Colon (tissue), 2 donors: Measurements from ENCODE around the gene SNRNP48.

ENCODE experiments used
- FAIRE-seq: peaks from 2 replicates; lab custom pipeline; 2012; peaks lifted over from hg19 to GRCh38; lab: Jason Lieb, UNC
- donor health status: control.
- donor health status: control.

Gene SNRNP48

DNA sequence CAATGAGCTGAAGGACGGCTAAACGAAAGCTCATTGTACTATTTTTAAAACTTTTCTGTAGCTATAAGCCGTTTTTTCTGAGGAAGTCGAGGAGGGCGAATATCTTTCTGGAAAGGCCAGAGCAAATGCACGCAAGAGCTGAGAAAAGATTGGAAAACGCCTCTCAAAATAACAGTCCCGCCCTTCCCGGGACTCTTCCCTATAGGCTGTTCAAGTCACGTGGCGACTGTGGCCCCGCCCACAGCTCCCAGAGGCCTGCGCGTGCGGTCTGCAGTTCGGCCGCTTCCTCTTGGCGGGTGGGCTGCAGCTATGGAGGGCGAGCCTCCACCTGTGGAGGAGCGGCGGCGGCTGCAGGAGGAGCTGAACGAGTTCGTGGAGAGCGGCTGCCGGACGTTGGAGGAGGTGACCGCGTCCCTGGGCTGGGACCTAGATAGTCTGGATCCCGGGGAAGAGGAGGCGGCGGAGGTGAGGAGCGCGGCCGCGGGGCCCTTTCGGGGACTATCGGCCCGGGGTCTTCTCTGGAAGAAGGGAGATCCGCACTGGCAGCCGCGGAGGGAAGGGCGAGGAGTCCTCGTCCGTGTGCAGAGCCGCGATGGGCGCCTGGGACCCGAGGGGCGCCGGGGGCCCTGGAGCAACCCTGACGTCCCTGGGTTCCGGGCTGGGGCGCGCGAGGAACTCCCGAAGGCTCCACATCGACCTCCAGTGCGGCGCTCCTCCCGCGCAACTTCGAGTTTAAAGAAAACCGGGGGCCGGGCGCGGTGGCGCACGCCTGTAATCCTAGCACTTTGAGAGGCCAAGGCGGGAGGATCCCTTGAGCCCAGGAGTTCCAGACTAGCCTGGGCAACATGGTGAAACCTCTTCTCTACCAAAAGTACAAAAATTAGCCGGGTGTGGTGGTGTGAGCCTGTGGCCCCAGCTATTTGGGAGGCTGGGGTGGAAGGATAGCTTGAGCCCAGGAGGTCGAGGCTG is at the start of gene SNRNP48:
Gene SNRNP48 (plus strand): TSS at position 250 of the 969 bp plus-strand sequence. CDS start 60 bp downstream, at position 310.
- FAIRE-seq, result peak; percentile 33

DNA sequence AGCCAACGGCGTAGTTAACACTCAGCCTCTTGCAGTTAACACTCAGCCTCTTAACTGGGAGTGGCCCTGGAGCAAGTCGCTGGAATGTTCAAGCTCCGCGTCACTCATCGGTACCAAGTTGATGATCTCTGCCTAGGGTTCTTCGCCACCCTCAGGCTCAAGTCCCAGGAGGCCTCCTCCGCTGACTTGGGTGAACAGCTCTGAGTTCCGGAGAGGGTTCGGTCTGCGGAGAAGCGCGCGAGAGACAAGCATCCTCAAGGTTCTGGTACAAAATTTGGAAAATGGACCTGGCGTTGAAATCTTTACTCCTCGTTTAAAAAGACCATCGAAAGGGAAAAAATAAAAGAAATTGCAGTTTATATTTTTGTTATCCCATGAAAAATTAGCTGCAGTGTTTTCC is 49.4 kb upstream of the SNRNP48 start:
- FAIRE-seq, result no peak

DNA sequence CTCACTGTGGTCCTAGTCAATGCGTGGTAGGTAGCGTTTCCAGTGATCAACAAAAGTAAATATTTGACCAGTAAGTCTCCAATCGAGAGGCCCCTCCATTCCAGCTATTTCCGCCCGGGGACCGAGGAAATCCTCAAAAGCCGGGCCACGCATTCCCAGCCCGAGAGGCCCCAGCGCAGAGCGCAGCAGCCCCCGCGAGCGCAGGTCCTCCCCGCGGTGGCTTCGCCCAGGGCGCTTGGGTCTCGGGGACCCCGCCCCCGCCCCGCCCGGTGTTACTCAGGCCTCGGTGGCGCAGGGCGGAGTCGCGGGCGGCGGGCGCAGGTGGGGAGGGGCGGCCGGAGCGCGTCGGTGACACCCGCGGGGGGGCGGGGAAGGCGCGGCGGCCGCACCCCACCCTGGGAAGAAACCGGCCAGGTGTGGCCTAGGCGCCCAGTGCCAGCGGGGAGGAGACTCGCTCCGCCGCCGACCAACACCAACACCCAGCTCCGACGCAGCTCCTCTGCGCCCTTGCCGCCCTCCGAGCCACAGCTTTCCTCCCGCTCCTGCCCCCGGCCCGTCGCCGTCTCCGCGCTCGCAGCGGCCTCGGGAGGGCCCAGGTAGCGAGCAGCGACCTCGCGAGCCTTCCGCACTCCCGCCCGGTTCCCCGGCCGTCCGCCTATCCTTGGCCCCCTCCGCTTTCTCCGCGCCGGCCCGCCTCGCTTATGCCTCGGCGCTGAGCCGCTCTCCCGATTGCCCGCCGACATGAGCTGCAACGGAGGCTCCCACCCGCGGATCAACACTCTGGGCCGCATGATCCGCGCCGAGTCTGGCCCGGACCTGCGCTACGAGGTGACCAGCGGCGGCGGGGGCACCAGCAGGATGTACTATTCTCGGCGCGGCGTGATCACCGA is 48.6 kb upstream of the SNRNP48 start, which contains the start of gene DSP:
Gene DSP (plus strand): TSS at position 497 of the 890 bp plus-strand sequence. CDS start 245 bp downstream, at position 742.
- no peak for FAIRE-seq

- FAIRE-seq, result no peak
These were observed 47.7 kb upstream of the SNRNP48 start for GRCh38 chr6:7542065-7542873.

- no peak for FAIRE-seq
These were observed 46.9 kb upstream of the SNRNP48 start for GRCh38 chr6:7542874-7543624.

GRCh38 chr6:7543789-7544424 is 46.1 kb upstream of the SNRNP48 start:
- FAIRE-seq, result no peak

GRCh38 chr6:7544597-7544996 is 45.4 kb upstream of the SNRNP48 start:
- FAIRE-seq, result no peak

- no peak for FAIRE-seq
These were observed 44.5 kb upstream of the SNRNP48 start for GRCh38 chr6:7545316-7546019.

GRCh38 chr6:7546020-7546369 is 44.0 kb upstream of the SNRNP48 start:
- FAIRE-seq, result no peak

GRCh38 chr6:7546383-7546782 is 43.6 kb upstream of the SNRNP48 start:
- no peak for FAIRE-seq

GRCh38 chr6:7546896-7547295 is 43.1 kb upstream of the SNRNP48 start:
- no peak for FAIRE-seq

DNA sequence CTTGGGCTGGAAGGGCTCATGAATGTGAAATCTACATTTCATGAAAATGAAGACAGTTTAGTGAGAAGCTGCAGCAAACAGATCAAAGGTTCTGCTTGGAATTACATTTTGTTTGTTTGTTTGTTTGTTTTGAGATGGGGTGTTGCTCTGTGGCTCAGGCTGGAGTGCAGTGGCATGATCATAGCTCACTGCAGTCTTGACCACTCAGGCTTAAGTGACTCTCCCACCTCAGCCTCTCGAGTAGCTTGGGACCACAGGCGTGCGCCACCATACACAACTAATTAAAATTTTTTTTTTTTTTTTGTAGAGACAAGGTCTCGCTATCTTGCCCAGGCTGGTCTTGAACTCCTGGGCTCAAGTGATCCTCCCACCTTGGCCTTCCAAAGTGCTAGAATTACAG is 42.7 kb upstream of the SNRNP48 start:
- no peak for FAIRE-seq

DNA sequence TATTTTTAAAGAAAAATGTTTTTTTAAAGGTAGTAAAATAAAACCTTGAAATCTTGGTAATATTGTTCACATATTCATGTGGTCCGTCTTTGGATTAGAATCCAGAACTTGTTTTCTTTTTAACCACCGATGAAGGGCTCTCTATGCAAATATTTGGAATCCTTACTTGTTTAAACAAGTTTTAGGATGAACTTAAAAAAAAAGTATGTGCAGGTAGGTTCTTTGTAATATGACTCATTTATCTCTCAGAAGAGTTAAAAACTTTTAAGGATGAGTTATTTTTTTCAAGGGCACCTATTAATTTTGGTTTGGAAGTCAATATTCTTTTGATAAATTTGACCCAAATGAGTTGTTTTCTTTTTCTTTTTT is 39.6 kb upstream of the SNRNP48 start:
- no peak for FAIRE-seq

GRCh38 chr6:7554533-7555275 is 35.3 kb upstream of the SNRNP48 start:
- FAIRE-seq, result no peak

DNA sequence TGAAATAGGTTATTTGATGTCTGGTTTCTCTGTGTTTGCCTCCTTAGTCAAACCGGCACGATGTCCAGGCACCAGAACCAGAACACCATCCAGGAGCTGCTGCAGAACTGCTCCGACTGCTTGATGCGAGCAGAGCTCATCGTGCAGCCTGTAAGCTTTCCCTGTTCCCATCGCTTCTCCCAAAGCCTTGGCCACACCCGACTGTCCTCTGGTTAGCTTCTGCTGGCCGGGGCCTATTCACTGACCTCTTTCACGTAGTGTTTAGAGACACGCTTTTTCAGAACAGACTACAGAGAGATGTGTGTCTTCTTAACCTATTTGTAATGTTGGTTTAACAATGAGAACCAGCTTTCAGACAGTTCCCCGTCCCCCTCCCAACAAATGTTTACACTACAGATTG is 34.3 kb upstream of the SNRNP48 start:
- no peak for FAIRE-seq

- FAIRE-seq, result no peak
These were observed 33.4 kb upstream of the SNRNP48 start for GRCh38 chr6:7556394-7557106.

GRCh38 chr6:7557652-7558051 is 32.3 kb upstream of the SNRNP48 start:
- no peak for FAIRE-seq

DNA sequence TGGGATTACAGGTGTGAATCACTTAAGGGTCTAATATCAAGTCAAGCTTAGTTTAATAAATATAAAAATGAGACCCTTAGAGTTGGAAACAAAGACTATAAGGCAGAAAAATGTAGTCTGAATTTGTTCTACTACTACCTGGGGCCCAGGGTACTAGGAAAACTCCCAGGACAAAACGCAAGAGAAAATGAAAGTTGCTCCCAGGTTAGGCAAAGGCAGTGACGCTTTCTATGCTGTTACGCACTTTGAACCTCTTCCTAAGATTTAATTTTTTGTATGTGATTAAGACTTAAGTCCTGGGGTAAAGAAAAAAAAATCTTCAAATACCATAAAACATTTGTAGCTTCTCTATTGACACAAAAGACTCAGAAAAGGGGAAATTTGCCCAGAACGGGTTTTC is 31.2 kb upstream of the SNRNP48 start:
- no peak for FAIRE-seq

DNA sequence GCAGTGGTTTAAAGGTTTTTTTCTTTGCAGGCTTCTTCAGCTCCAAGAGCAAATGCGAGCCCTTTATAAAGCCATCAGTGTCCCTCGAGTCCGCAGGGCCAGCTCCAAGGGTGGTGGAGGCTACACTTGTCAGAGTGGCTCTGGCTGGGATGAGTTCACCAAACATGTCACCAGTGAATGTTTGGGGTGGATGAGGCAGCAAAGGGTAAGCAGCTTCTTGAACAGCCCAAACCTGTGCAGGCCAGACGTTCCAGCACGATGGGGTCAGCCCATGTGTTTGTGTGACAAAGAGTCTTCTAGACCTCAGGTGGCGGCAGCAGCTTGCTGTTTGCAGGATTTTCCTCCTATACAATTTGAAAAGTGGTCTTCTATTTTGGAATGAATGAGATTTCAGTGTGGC is 30.8 kb upstream of the SNRNP48 start:
- FAIRE-seq, result no peak
